Sigmoid colon (tissue), 4 donors: Measurements from ENCODE around the gene SLC45A2.

Experiments used
- CTCF ChIP-seq, 4 experiments: fragments of 450-650 bp in 3 of 4; fragments of 200-600 bp in 1 of 4; IDR thresholded peaks; one replicate each; pipeline ENCODE4 v1.5.1; 2016 to 2019; ENCODE audit warnings: antibody characterized with exemption in 4 of 4, mild to moderate bottlenecking in 3 of 4, moderate library complexity in 2 of 4
- EP300 ChIP-seq, 4 donors: sonication (generic); formaldehyde crosslinking; IDR thresholded peaks; one replicate each; pipeline ENCODE4 v1.6.1; 2017; ENCODE audit warnings: antibody characterized with exemption in 4 of 4
- POLR2AphosphoS5 ChIP-seq, 4 donors: sonication (generic); formaldehyde crosslinking; IDR thresholded peaks; one replicate each; pipeline ENCODE4 v1.6.1; 2017; ENCODE audit warnings: antibody characterized with exemption in 4 of 4

GRCh38 chr5:33984671-33985124 is at the start of gene SLC45A2:
- TF ChIP-seq CTCF (IDR thresholded peaks at IDR 0.05) (no peak), EP300 (IDR thresholded peaks at IDR 0.05) (no peak), POLR2AphosphoS5 (IDR thresholded peaks at IDR 0.05) (no peak)
